Measurements from ENCODE around the gene CAMSAP1. TPM values are rescaled to one million over a fixed set of nuclear protein-coding genes. Genes with fewer than 3 reads are reported as not detected.

CAMSAP1 gene
- total RNA-seq, 1 donor from 2014 or later = 20.4 TPM

- DNase-seq = no peak
- intact Hi-C loops (cut with micrococcal nuclease) = no loop called here
- ATAC-seq = peak; percentile 38
Measured at GRCh38 chr9:135887585-135888050, 19.7 kb downstream of the CAMSAP1 start.

DNA sequence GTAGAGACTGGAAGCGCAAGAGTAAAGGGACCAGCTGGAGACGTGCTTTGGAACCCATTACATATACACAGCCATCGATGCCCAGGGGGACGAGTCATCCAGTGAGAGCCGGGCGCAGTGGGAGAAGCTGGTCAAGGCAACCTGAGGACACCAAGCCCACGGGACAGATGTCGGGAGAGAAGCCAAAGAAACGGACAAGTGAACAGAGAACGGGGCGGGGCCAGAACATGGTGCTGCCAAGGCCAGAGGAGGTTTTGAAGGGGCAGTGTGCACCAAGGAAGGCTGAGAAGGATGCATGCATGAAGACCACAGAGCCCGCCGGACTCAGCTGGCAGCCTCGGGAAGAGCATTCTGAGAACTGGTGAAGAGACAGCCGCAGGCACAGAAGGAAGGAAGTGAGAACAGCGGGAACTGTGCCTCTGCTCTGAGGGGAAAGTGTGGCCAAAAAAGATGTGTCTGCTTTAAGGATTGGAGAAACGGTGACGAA is 20.3 kb downstream of the CAMSAP1 start:
- peak; percentile 75 for ATAC-seq
- DNase-seq = peak; percentile 72
- intact Hi-C loops (cut with micrococcal nuclease) = no loop called here

DNA sequence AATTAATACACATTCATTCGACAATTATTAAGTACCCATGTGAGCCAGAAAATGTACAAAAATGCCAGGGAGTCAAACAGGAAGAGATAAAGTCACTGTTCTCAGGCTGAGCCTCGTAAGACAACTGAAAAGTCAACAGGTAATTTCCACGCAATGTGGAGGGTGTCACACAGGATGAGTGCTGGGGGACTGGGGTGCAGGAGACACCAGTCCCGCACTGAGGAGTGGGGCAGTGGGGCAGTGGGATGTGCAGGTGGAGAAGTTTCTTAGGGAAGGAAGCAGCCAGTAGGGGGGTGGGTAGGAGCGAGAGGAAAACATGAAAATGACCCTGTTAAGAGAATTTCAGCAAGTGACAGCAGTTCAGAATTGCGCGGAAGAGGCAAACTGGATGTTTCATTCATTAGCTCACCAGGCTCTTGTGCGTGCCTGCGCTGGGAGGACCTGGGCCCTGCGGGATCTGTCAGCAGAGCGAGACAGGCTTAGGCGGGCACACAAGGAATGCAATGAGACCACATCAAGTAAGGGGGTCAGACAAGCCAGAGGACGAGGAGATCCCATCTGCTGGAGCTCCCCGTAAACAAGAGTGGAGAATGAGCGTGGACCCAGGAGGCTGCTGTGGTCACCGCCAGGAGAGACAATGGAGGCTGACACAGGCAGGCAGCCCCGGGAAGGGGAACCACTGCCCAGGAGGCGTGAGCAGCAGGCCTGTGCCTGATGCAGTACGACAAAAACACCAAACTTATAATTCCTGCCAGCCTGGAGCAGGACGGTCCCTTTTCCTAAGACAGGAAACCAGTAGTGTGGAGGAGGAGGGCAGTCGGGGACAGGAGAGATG is 21.0 kb downstream of the CAMSAP1 start:
- ATAC-seq = no peak

DNA sequence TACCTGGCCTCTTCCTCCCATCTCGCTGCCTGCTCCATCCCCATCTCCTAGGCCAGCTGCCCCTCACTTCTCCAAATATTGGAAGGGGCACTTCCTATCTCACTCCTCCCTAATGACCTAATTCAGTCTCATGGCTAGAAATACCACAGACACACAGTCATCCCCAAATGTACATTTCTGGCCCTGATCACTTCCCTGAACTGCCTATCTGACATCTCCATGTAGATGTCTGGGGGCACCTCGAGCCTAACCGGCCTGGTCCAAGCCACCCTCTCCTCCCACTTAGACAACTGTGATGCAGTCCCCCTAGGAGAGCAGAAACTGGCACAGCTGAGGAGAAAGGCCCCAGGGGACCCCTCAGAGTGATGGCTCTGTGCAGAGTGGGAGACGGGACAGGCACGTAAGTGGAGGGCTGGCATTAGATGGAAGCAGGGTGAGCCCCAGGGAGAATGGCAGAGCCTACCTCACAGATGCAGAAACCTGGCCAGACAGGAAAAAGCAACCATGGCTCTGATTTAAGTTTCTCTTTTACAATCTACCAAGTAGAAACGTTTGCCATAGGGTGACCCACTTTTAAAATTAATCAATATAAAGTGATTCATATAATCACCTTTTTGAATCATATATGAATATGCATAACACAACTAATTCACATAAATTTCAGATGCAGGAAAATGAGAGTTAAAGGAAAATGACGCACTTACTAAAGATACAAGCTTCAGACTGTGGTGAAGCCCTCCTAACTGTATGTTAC is 22.1 kb downstream of the CAMSAP1 start:
- intact Hi-C loops (cut with micrococcal nuclease) = no loop called here
- ATAC-seq = no peak

More for the DNA sequence above, 21.0 kb downstream of the CAMSAP1 start:
- intact Hi-C loops (cut with micrococcal nuclease) = no loop called here
- DNase-seq = no peak

GRCh38 chr9:135884328-135885035 is 22.9 kb downstream of the CAMSAP1 start:
- DNase-seq (no peak), ATAC-seq (no peak)
- intact Hi-C loops (cut with micrococcal nuclease) = no loop called here

More for the DNA sequence above, 22.1 kb downstream of the CAMSAP1 start:
- DNase-seq = no peak

- ATAC-seq (no peak), DNase-seq (no peak)
- intact Hi-C loops (cut with micrococcal nuclease) = no loop called here
Measured at GRCh38 chr9:135883410-135884089, 23.8 kb downstream of the CAMSAP1 start.

GRCh38 chr9:135882011-135882410 is 25.3 kb downstream of the CAMSAP1 start:
- ATAC-seq (no peak), DNase-seq (no peak)
- intact Hi-C loops (cut with micrococcal nuclease) = no loop called here

GRCh38 chr9:135880438-135880837 is 26.9 kb downstream of the CAMSAP1 start:
- intact Hi-C loops (cut with micrococcal nuclease) = no loop called here
- ATAC-seq (no peak), DNase-seq (no peak)

DNA sequence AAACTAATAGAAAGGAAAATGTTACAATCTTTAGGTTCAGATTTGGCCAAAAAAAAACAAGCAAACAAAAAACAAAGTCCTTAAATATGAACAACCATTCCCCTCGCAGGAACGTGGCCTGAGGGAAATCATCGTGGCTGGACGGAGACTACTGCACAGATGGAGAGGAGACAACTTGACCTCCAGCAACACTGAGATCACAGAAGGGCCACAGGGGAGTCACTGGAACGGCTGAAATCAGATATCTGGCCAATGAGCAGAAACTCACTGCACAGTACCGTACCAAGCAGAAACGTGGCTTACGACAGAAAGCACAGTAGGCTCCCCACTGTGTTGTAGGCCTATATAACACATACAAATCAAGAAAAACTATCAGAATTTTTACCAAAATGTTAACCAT is 27.7 kb downstream of the CAMSAP1 start:
- ATAC-seq (peak; percentile 88), DNase-seq (no peak)
- intact Hi-C loops (cut with micrococcal nuclease) = no loop called here

- intact Hi-C loops (cut with micrococcal nuclease) = no loop called here
- ATAC-seq (no peak), DNase-seq (no peak)
Measured at GRCh38 chr9:135879237-135879601, 28.1 kb downstream of the CAMSAP1 start.

GRCh38 chr9:135878528-135879236 is 28.7 kb downstream of the CAMSAP1 start:
- no peak for ATAC-seq
- intact Hi-C loops (cut with micrococcal nuclease) = no loop called here
- DNase-seq = no peak

- intact Hi-C loops (cut with micrococcal nuclease) = no loop called here
- ATAC-seq = no peak
- no peak for DNase-seq
Measured at GRCh38 chr9:135877791-135878527, 29.4 kb downstream of the CAMSAP1 start.

- peak; percentile 48 for ATAC-seq
- DNase-seq = no peak
- intact Hi-C loops (cut with micrococcal nuclease) = no loop called here
Measured at GRCh38 chr9:135876936-135877335, 30.4 kb downstream of the CAMSAP1 start.

DNA sequence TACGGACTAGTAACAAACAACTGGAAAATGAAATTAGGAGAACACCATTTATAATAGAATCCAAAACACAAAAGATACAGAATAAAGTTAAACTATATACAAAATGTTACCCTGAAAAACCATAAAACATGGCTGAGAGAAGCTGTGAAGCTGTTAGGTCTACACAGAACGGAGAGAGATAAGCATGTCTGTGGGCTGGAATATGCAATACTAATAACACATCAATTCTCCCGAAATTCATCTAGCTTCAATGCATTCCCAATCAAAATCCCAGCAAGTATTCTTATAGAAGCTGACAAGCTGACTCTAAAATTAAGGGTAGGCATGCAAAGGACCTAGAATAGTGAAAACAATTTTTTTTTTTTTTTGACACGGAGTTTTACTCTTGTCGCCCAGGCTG is 32.5 kb downstream of the CAMSAP1 start:
- intact Hi-C loops (cut with micrococcal nuclease) = no loop called here
- DNase-seq (no peak), ATAC-seq (no peak)

DNA sequence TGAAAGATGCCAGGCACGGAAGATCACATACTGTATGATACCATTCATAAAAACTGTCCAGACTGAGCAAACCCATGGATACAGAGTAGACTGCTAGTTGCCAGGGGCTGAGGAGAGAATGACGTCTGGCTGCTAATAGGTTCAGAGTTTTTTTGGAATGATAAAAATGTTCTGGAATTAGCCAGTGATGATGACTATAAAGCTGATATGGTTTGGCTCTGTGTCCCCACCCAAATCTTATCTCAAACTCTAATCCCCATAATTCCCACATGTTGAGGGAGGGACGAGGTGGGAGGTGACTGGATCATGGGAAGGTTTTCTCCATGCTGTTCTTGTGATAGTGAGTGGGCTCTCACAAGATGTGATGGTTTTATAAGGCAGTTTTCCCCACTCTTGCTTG is 37.4 kb downstream of the CAMSAP1 start:
- intact Hi-C loops (cut with micrococcal nuclease) = loop anchor here (10.0 kb wide), 1 partner anchor 255 kb away; no protein-coding TSS in a partner anchor
- DNase-seq = no peak
- no peak for ATAC-seq

GRCh38 chr9:135865531-135865930 is 41.8 kb downstream of the CAMSAP1 start:
- ATAC-seq (no peak), DNase-seq (no peak)
- intact Hi-C loops (cut with micrococcal nuclease) = loop anchor here (10.0 kb wide), 1 partner anchor 259 kb away; no protein-coding TSS in a partner anchor

GRCh38 chr9:135864447-135865049 is 42.8 kb downstream of the CAMSAP1 start:
- DNase-seq (peak; percentile 81), ATAC-seq (peak; percentile 45)
- intact Hi-C loops (cut with micrococcal nuclease) = loop anchor here (10.0 kb wide), 1 partner anchor 260 kb away; no protein-coding TSS in a partner anchor
